Right lobe of liver (tissue), 6 donors: ENCODE measurements around the gene LSM12. TPM values are rescaled to one million over a fixed set of nuclear protein-coding genes. Genes with fewer than 3 reads are reported as not detected.
"Not testable (repeated sequence)": the region's sequence is repeated elsewhere in the genome, so short reads cannot be mapped to it uniquely, and the experiment has no call there.

ENCODE experiments used
- ATAC-seq, 4 donors: fragments of 200-7000 bp; cut with Tn5 transposase; one replicate each; pipeline ENCODE4 v1.9.1; 2020; ENCODE audit warnings: mild to moderate bottlenecking in 4 of 4, moderate library complexity in 4 of 4
- DNase-seq, 3 donors: peaks; one replicate each; pipeline ENCODE4 v3.0.0-alpha.2; 2020
- H3K27ac ChIP-seq, 3 donors: fragments of 200-600 bp; one replicate each; pipeline ENCODE4 v1.8.0; 2022
- H3K27me3 ChIP-seq, 2 donors: fragments of 200-600 bp; one replicate each; pipeline ENCODE4 v1.8.0; 2022
- H3K36me3 ChIP-seq, 4 donors: fragments of 200-600 bp; sonication (generic) in 1 of 4; one replicate each; pipeline versions ENCODE4 v1.5.1 to v1.8.0; 2017 to 2022; ENCODE audit warnings: control low read depth in 1 of 4
- H3K4me1 ChIP-seq, 4 donors: fragments of 200-600 bp; sonication (generic) in 1 of 4; one replicate each; pipeline versions ENCODE4 v1.5.1 to v1.8.0; 2017 to 2022; ENCODE audit warnings: control low read depth in 1 of 4
- H3K4me3 ChIP-seq, 3 donors: fragments of 200-600 bp; one replicate each; pipeline ENCODE4 v1.8.0; 2022
- H3K9me3 ChIP-seq, 4 donors: fragments of 200-600 bp; sonication (generic) in 1 of 4; one replicate each; pipeline versions ENCODE4 v1.5.1 to v1.8.0; 2017 to 2022; ENCODE audit warnings: control low read depth in 1 of 4
- CTCF ChIP-seq, 4 donors: fragments of 200-600 bp in 3 of 4; fragments of 450-650 bp in 1 of 4; IDR thresholded peaks; one replicate each; pipeline versions ENCODE4 v1.5.1 to v1.8.0; 2016 to 2022; ENCODE audit warnings: antibody characterized with exemption in 4 of 4, mild to moderate bottlenecking in 2 of 4
- POLR2A ChIP-seq: fragments of 450-650 bp; IDR thresholded peaks from one replicate; pipeline ENCODE4 v1.6.1; 2017; ENCODE audit warnings: antibody characterized with exemption, mild to moderate bottlenecking
- WGBS: methylation state at CpG from one replicate; pipeline ENCODE4 v1.1.6; 2018; ENCODE audit warnings: low coverage, low lambda C conversion rate; ENCODE audit not compliant: insufficient coverage; ENCODE audit errors: missing lambda C conversion rate; 5-methylcytosine and 5-hydroxymethylcytosine counted together
- intact Hi-C, 2 donors: fragments of 100-400 bp; cut with DNase I; formaldehyde crosslinking; loops; one replicate each; pipeline versions ENCODE4 v1.11.2 to v1.14.1; 2022
- total RNA-seq, 6 experiments: library from RNA; depleted of rRNA in 2 of 6; stranded (reverse); fragments of >200 nt in 2 of 6; fragmentation: NEBNext Ultra II Directional in 3 of 6; extraction: Animal tissue kit (Norgen Biotek cat#: 25700) in 3 of 6; gene quantifications; one replicate each; pipeline versions ENCODE4 v1.1.0 to v1.2.4, GENCODE V29; 2016 to 2023
- donor health status: DM: no; HTN: yes; CAD: no.
- donor health status: DM: no; HTN: no; CAD: no.
- donor health status: DM: no; HTN: no; CAD: no.
- donor health status: DM: no; HTN: yes; CAD: no.
- donor health status: DM: no; HTN: yes; CAD: no.

The LSM12 gene
- total RNA-seq, 6 experiments from 2014 or later: 24.2 to 30.6 (median 29.4) TPM

- peak overlapping the region in 2 of 3 donors; percentile 95 for H3K27ac ChIP-seq
- no peaks in the 10 kb centered on the region for H3K9me3 ChIP-seq
- ATAC-seq (peak in 3 of 4 donors; percentile 1 to 18 (median 12)), DNase-seq (no peak)
- intact Hi-C loops: no loop called here
- H3K36me3 ChIP-seq: no peaks in the 10 kb centered on the region
- H3K4me3 ChIP-seq: peak overlapping the region in 1 of 3 donors; percentile 51
- H3K27me3 ChIP-seq: no peaks in the 10 kb centered on the region
- peaks cover 2 to 41% (median 17%) of the 10 kb centered on the region in 4 donors for H3K4me1 ChIP-seq
- TF ChIP-seq CTCF (IDR thresholded peaks at IDR 0.05) (no peak), POLR2A (no peak)
- WGBS: 64% methylated on average over 5 of the region's 12 CpGs
Measured at GRCh38 chr17:44000141-44000860, 66.2 kb downstream of the LSM12 start.

- no peaks in the 10 kb centered on the region for H3K36me3 ChIP-seq
- TF ChIP-seq CTCF (IDR thresholded peaks at IDR 0.05) (no peak), POLR2A (no peak)
- peak overlapping the region in 1 of 3 donors; percentile 51 for H3K4me3 ChIP-seq
- no peaks in the 10 kb centered on the region for H3K27me3 ChIP-seq
- WGBS: 60% methylated on average over 4 of the region's 4 CpGs
- H3K9me3 ChIP-seq: no peaks in the 10 kb centered on the region
- peaks cover 2 to 49% (median 17%) of the 10 kb centered on the region in 4 donors for H3K4me1 ChIP-seq
- intact Hi-C loops: loop anchor here (5.0 to 10.0 kb wide), 2 partner anchors 33 to 94 kb away; partner anchors contain the start of gene MPP2 (in 1 of the 2)
- peak overlapping the region in 1 of 3 donors; percentile 95 for H3K27ac ChIP-seq
- ATAC-seq (peak in 1 of 4 donors; percentile 14), DNase-seq (no peak)
Measured at GRCh38 chr17:43999024-43999423, 67.4 kb downstream of the LSM12 start.

GRCh38 chr17:43998552-43998951 is 67.9 kb downstream of the LSM12 start:
- H3K9me3 ChIP-seq: no peaks in the 10 kb centered on the region
- no peaks in the 10 kb centered on the region for H3K27me3 ChIP-seq
- H3K27ac ChIP-seq: peak overlapping the region in 1 of 3 donors; percentile 95
- peaks cover 2 to 44% (median 15%) of the 10 kb centered on the region in 4 donors for H3K4me1 ChIP-seq
- DNase-seq (no peak), ATAC-seq (no peak)
- H3K36me3 ChIP-seq: no peaks in the 10 kb centered on the region
- WGBS: 56% methylated on average over 2 of the region's 3 CpGs
- intact Hi-C loops: loop anchor here (5.0 to 10.0 kb wide), 2 partner anchors 34 to 94 kb away; partner anchors contain the start of gene MPP2 (in 1 of the 2)
- H3K4me3 ChIP-seq: no peak overlapping the region
- no peak for TF ChIP-seq POLR2A
- TF ChIP-seq CTCF (IDR thresholded peaks at IDR 0.05): no peak

GRCh38 chr17:43997180-43997579 is 69.3 kb downstream of the LSM12 start:
- not testable (repeated sequence) for H3K4me3 ChIP-seq, DNase-seq, H3K27ac ChIP-seq, H3K27me3 ChIP-seq, ATAC-seq, H3K9me3 ChIP-seq, H3K36me3 ChIP-seq
- intact Hi-C loops: loop anchor here (5.0 to 10.0 kb wide), 2 partner anchors 35 to 92 kb away; partner anchors contain the start of gene MPP2 (in 1 of the 2)
- peaks cover 0 to 30% (median 8%) of the 10 kb centered on the region in 4 donors for H3K4me1 ChIP-seq
- WGBS: 86% methylated on average over 5 of the region's 5 CpGs

- intact Hi-C loops: loop anchor here (5.0 to 10.0 kb wide), 2 partner anchors 37 to 90 kb away; partner anchors contain the start of gene MPP2 (in 1 of the 2)
- peak overlapping the region in 1 of 3 donors; percentile 25 for H3K4me3 ChIP-seq
- TF ChIP-seq CTCF (IDR thresholded peaks at IDR 0.05): no peak
- no peak for TF ChIP-seq POLR2A
- ATAC-seq (no peak), DNase-seq (no peak)
- H3K9me3 ChIP-seq: no peaks in the 10 kb centered on the region
- 15% methylated on average over 12 of the region's 12 CpGs for WGBS
- peaks cover 0 to 15% (median 0%) of the 10 kb centered on the region in 4 donors for H3K4me1 ChIP-seq
- H3K27ac ChIP-seq: no peak overlapping the region
- H3K36me3 ChIP-seq: no peaks in the 10 kb centered on the region
- H3K27me3 ChIP-seq: no peaks in the 10 kb centered on the region
Measured at GRCh38 chr17:43995150-43995471, 71.4 kb downstream of the LSM12 start.
